B cell (primary cell): ENCODE results near the gene ARF5. TPM values are rescaled to one million over a fixed set of nuclear protein-coding genes. Genes with fewer than 3 reads are reported as not detected.

ENCODE experiments used
- ATAC-seq: fragments of 200-7000 bp; cut with Tn5 transposase; one replicate; pipeline ENCODE4 v1.10.0; 2021; ENCODE audit warnings: low read depth, mild to moderate bottlenecking, moderate number of reproducible peaks, moderate library complexity
- CTCF ChIA-PET: fragments of 350-600 bp; sonication (Branson Sonifier 250); formaldehyde crosslinking; loops from one replicate; lab custom pipeline; 2021; ENCODE audit warnings: antibody characterized with exemption, inconsistent platforms; lab: Charles Lee
- POLR2A ChIA-PET: fragments of 350-600 bp; sonication (Branson Sonifier 250); formaldehyde crosslinking; loops from one replicate; lab custom pipeline; 2021; ENCODE audit warnings: antibody characterized with exemption; lab: Charles Lee
- DNase-seq: peaks from one replicate; pipeline ENCODE4 v3.0.0; 2013
- H2AFZ ChIP-seq: 2 replicates; pipeline ENCODE4 v1.6.1; 2012; ENCODE audit warnings: mild to moderate bottlenecking, low read depth, low read length; ENCODE audit not compliant: insufficient read depth, poor library complexity, severe bottlenecking
- H3K27ac ChIP-seq, 2 donors: 1 replicate in 1 of 2; 2 replicates in 1 of 2; pipeline ENCODE4 v1.5.1; 2012 to 2013; ENCODE audit warnings: low read length in 2 of 2, mild to moderate bottlenecking in 2 of 2, moderate library complexity in 1 of 2
- H3K27me3 ChIP-seq, 4 experiments: fragments of 200-600 bp in 1 of 4; sonication (generic) in 1 of 4; replicated peaks in 1 of 4; 1 replicate in 2 of 4; 2 replicates in 2 of 4; pipeline versions ENCODE4 v1.6.1 to v1.7.0; 2013 to 2016; ENCODE audit warnings: low read length in 3 of 4, mild to moderate bottlenecking in 2 of 4, mixed read lengths in 1 of 4, moderate library complexity in 1 of 4; ENCODE audit not compliant: insufficient read depth in 4 of 4, control insufficient read depth in 3 of 4; ENCODE audit errors: control extremely low read depth in 1 of 4
- H3K36me3 ChIP-seq, 2 experiments: replicated peaks in 1 of 2; 1 replicate in 1 of 2; 2 replicates in 1 of 2; pipeline versions ENCODE4 v1.6.1 to v1.7.1; 2013; ENCODE audit warnings: low read length in 1 of 2; ENCODE audit not compliant: insufficient read depth in 2 of 2, control insufficient read depth in 1 of 2; ENCODE audit errors: control extremely low read depth in 1 of 2, extremely low read depth in 1 of 2
- H3K4me1 ChIP-seq, 2 donors: fragments of 200-600 bp in 1 of 2; sonication (generic) in 1 of 2; 1 replicate in 1 of 2; 2 replicates in 1 of 2; pipeline versions ENCODE4 v1.5.1 to v1.6.1; 2013 to 2017; ENCODE audit warnings: low read length in 2 of 2; ENCODE audit not compliant: control insufficient read depth in 2 of 2, insufficient read depth in 2 of 2
- H3K4me2 ChIP-seq: replicated peaks from 2 replicates; pipeline ENCODE3; 2012; ENCODE audit warnings: mild to moderate bottlenecking, low read depth, low read length; ENCODE audit not compliant: poor library complexity, severe bottlenecking
- H3K4me3 ChIP-seq, 5 experiments: fragments of 200-600 bp in 1 of 5; sonication (generic) in 1 of 5; 1 replicate in 3 of 5; 2 replicates in 2 of 5; pipeline versions ENCODE4 v1.5.1 to v1.7.0; 2011 to 2016; ENCODE audit warnings: low read length in 4 of 5, mild to moderate bottlenecking in 4 of 5, low read depth in 2 of 5, control low read depth in 1 of 5, moderate library complexity in 1 of 5; ENCODE audit not compliant: insufficient read depth in 1 of 5; ENCODE audit errors: control extremely low read depth in 1 of 5, extremely low read depth in 1 of 5
- H3K79me2 ChIP-seq: fragments of 200-600 bp; sonication (generic); one replicate; pipeline ENCODE4 v1.6.0; 2016; ENCODE audit warnings: low read length; ENCODE audit not compliant: control insufficient read depth, insufficient read depth
- H3K9ac ChIP-seq: fragments of 200-600 bp; sonication (generic); 2 replicates; pipeline ENCODE4 v1.6.1; 2017; ENCODE audit warnings: mild to moderate bottlenecking, low read length, moderate library complexity
- H3K9me3 ChIP-seq, 3 donors: one replicate each; pipeline versions ENCODE4 v1.6.1 to v1.7.1; 2013; ENCODE audit warnings: low read length in 2 of 3; ENCODE audit not compliant: control insufficient read depth in 2 of 3, insufficient read depth in 1 of 3; ENCODE audit errors: control extremely low read depth in 1 of 3
- H4K20me1 ChIP-seq: 2 replicates; pipeline ENCODE4 v1.6.0; 2012; ENCODE audit warnings: mild to moderate bottlenecking, low read length; ENCODE audit not compliant: insufficient read depth, control insufficient read depth, poor library complexity, severe bottlenecking
- H3K27ac Mint-ChIP-seq: one replicate; pipeline ENCODE4 v1.8.0; 2021; ENCODE audit warnings: mixed read lengths
- H3K27me3 Mint-ChIP-seq: one replicate; pipeline ENCODE4 v1.8.0; 2021; ENCODE audit warnings: mixed read lengths
- H3K4me1 Mint-ChIP-seq: one replicate; pipeline ENCODE4 v1.8.0; 2021; ENCODE audit warnings: mixed read lengths
- H3K4me3 Mint-ChIP-seq: one replicate; pipeline ENCODE4 v1.8.0; 2021; ENCODE audit warnings: mixed read lengths
- H3K9me3 Mint-ChIP-seq: one replicate; pipeline ENCODE4 v1.8.0; 2022; ENCODE audit warnings: mixed read lengths; ENCODE audit not compliant: insufficient read depth
- EZH2 ChIP-seq: IDR thresholded peaks from 2 replicates; pipeline ENCODE4 v1.6.1; 2012; ENCODE audit warnings: borderline replicate concordance, low read depth, mild to moderate bottlenecking, moderate library complexity, low read length; ENCODE audit not compliant: insufficient read depth, poor library complexity, severe bottlenecking
- WGBS: methylation state at CpG from one replicate; pipeline ENCODE4 v1.1.5; 2013; ENCODE audit warnings: missing lambda C conversion rate; ENCODE audit not compliant: insufficient coverage; 5-methylcytosine and 5-hydroxymethylcytosine counted together
- intact Hi-C: fragments of 100-400 bp; cut with micrococcal nuclease; formaldehyde crosslinking; loops from one replicate; pipeline ENCODE4 v1.10.0; 2022
- polyA plus RNA-seq: library from polyadenylated mRNA; depleted of rRNA; stranded (reverse); fragments of >200 nt; gene quantifications from 2 replicates; pipeline ENCODE4 v1.2.3, GENCODE V29; 2012
- total RNA-seq, 2 donors: library from RNA; stranded (reverse); fragments of 120-200 nt in 1 of 2; gene quantifications; 1 replicate in 1 of 2; 2 replicates in 1 of 2; pipeline versions ENCODE4 v1.2.3 to v1.2.4, GENCODE V29; 2013 to 2022
- TF ChIP-seq, protein P1 (sequence below): fragments of 200-600 bp; IDR thresholded peaks from one replicate; pipeline ENCODE4 v1.8.0; 2022; ENCODE audit warnings: antibody characterized with exemption, mild to moderate bottlenecking

ARF5 gene
- total and polyA plus RNA-seq, 2 donors (not counting 1 experiment from before 2014, with no cell fraction given): 77.1 to 234 TPM

DNA sequence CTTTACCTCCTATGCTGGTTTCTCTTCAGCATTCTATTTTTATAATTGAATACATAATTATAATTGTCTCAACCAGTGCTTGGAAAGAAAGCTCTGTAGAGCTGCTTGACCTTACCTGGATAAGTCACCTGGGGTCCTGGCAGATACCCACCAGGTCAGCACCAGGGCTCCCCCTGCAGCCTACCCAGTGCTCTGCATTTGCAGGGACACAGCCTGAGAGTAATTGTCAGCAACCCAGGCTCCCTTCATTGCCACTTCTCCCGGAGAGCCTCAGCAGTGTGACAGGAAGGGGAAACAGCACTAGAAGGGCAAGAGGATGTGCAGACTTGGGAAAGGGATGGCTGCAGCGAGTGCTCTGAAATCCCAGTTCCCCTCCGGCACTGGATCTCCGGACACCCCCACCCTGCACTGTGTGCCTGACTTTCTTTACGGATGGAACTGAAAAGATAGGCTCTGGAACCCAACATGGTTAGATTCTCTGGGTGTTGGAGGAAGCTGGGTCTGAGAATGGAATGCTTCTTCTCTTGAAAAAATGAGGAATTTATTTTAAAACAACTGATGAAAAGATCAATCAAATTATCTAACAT, 41.1 kb downstream of the ARF5 start:
- WGBS: 21% methylated on average over 2 of the region's 5 CpGs
- H3K4me1 Mint-ChIP-seq: no peaks in the 10 kb centered on the region
- Histone ChIP-seq H3K4me2 (no peak overlapping the region), H3K9ac (no peak overlapping the region), H3K4me1 (no peaks in the 10 kb centered on the region), H2AFZ (peak overlapping the region; percentile 22), H3K9me3 (no peaks in the 10 kb centered on the region), H3K4me3 (no peak overlapping the region), H3K27me3 (peaks cover 0 to 14% (median 6%) of the 10 kb centered on the region in 4 experiments), H3K79me2 (no peaks in the 10 kb centered on the region), H3K36me3 (no peaks in the 10 kb centered on the region), H3K27ac (no peak overlapping the region), H4K20me1 (no peaks in the 10 kb centered on the region)
- DNase-seq (peak; percentile 33), ATAC-seq (peak; percentile 51)
- POLR2A ChIA-PET: interaction anchor here (0.7 kb wide), 1 partner anchor 9 kb away, joined by 8 read pairs; no protein-coding TSS in a partner anchor
- no peak overlapping the region for H3K4me3 Mint-ChIP-seq
- peaks cover 49% of the 10 kb centered on the region for H3K27me3 Mint-ChIP-seq
- TF ChIP-seq EZH2: no peak
- TF ChIP-seq, protein P1, sequence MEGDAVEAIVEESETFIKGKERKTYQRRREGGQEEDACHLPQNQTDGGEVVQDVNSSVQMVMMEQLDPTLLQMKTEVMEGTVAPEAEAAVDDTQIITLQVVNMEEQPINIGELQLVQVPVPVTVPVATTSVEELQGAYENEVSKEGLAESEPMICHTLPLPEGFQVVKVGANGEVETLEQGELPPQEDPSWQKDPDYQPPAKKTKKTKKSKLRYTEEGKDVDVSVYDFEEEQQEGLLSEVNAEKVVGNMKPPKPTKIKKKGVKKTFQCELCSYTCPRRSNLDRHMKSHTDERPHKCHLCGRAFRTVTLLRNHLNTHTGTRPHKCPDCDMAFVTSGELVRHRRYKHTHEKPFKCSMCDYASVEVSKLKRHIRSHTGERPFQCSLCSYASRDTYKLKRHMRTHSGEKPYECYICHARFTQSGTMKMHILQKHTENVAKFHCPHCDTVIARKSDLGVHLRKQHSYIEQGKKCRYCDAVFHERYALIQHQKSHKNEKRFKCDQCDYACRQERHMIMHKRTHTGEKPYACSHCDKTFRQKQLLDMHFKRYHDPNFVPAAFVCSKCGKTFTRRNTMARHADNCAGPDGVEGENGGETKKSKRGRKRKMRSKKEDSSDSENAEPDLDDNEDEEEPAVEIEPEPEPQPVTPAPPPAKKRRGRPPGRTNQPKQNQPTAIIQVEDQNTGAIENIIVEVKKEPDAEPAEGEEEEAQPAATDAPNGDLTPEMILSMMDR: peak; percentile 53
- CTCF ChIA-PET: interaction anchor here (0.9 to 3.1 kb wide), 6 partner anchors 16 to 828 kb away, joined by 3 to 11 read pairs (median 4); no protein-coding TSS in a partner anchor
- H3K27ac Mint-ChIP-seq: no peak overlapping the region
- intact Hi-C loops: loop anchor here (2.0 kb wide), 1 partner anchor 125 kb away; no protein-coding TSS in a partner anchor
- H3K9me3 Mint-ChIP-seq: no peaks in the 10 kb centered on the region

DNA sequence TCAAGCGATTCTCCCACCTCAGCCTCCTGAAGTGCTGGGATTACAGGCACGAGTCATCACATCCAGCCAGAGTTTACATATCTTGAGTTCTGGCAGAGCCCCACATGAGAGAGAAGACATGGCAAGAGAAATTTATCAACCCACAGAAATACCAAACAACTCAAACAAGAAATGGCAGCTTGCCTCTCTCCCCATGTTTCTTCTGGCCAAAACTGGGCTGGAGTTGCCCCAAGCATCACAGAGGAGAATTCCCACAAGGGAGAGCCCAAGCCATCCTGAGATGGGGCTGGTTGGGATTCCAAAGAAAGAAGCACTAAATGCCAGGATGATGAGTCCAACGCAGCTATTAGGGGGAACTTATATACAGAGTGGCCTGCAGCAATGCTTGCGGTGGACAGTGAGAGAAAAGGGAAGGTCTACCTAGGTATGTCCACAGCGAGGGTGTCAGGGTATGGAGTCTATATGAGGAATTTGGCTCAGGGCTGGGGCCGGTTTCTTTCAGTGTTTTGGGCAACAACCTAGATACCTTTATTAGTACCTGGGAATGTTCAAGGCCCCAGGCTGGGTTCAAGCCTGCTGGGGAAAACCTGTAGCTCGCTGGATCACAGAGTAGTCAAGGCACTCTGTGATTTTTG, 44.2 kb downstream of the ARF5 start:
- no peaks in the 10 kb centered on the region for H3K4me1 ChIP-seq
- no peak overlapping the region for H3K4me3 ChIP-seq
- Mint-ChIP-seq H3K27ac (no peak overlapping the region), H3K9me3 (no peaks in the 10 kb centered on the region), H3K4me3 (no peak overlapping the region), H3K27me3 (peaks cover 49% of the 10 kb centered on the region), H3K4me1 (no peaks in the 10 kb centered on the region)
- no peak overlapping the region for H3K9ac ChIP-seq
- H4K20me1 ChIP-seq: no peaks in the 10 kb centered on the region
- TF ChIP-seq, protein P1: no peak
- no peak for TF ChIP-seq EZH2
- no peak overlapping the region for H3K27ac ChIP-seq
- CTCF ChIA-PET: interaction anchor here (1.5 kb wide), 1 partner anchor 577 kb away, joined by 3 read pairs; no protein-coding TSS in a partner anchor
- POLR2A ChIA-PET: no interaction called here
- H3K27me3 ChIP-seq: peaks cover 0 to 17% (median 3%) of the 10 kb centered on the region in 4 experiments
- DNase-seq: no peak
- H3K79me2 ChIP-seq: no peaks in the 10 kb centered on the region
- no peaks in the 10 kb centered on the region for H3K36me3 ChIP-seq
- H2AFZ ChIP-seq: no peak overlapping the region
- WGBS: 96% methylated on average over 7 of the region's 7 CpGs
- H3K9me3 ChIP-seq: no peaks in the 10 kb centered on the region
- intact Hi-C loops: no loop called here
- H3K4me2 ChIP-seq: no peak overlapping the region
- no peak for ATAC-seq
